ENCODE results near the gene TCP11L1. TPM values are rescaled to one million over a fixed set of nuclear protein-coding genes. Genes with fewer than 3 reads are reported as not detected.

TCP11L1 gene
- total RNA-seq, 1 donor from 2014 or later: 25.0 TPM

DNA sequence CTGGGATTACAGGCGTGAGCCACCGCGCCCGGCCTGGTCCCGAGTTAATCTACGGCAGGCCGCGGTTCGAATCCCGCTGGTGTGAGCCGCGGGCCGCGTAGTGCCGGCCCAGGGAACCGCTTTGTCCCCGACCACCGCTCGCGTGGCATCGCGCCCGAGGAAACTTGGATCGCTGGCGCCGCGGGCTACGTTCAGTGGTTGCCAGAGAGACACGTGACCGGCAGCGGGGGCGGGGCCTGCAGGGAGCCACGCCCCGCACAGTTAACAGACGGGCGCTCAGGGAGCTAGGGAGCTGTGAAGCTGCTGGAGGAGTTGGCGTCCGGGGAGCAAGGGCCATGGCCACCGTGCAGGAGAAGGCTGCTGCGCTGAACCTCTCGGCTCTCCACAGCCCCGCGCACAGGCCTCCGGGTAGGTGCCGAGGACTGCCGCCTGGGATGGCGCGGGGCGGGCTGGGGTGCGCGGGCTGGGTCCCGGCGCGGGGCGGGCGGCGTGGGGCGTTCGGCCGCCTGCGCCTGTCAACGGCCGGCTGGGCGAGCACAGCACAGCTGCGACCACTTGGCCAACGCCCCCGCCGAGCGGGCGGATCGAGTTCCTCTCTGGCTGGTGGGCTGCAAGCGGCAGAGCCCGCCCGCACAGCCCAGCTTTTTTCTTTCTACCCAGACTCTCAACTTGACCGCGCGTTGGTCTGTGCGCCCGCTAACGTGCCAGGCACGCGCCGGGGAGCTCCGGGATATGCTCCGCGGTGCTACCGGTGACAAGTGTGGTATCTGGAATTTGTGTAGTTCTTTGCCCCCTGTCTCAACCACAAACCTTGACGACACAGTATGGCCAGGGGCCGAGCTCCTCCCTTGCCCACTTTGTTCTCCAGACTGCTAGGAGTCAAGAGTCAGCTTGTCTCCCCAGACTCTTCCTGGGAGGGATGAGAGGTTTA, 23.5 kb upstream of the TCP11L1 start, which contains the start of gene DEPDC7:
Gene DEPDC7 (plus strand): TSS at position 258 of the 931 bp plus-strand sequence. CDS start 78 bp downstream, at position 336.
- no peaks in the 10 kb centered on the region for H3K36me3 Mint-ChIP-seq (ENCODE audit: low read depth)
- peak; percentile 82 for DNase-seq (ENCODE audit: low read depth, low spot score)
- H3K4me3 Mint-ChIP-seq: peak within 1 kb of the TSS; percentile 84
- peak within 1 kb of the TSS; percentile 17 for H3K27ac Mint-ChIP-seq (ENCODE audit: unreplicated experiment)
- TF ChIP-seq, protein P1, sequence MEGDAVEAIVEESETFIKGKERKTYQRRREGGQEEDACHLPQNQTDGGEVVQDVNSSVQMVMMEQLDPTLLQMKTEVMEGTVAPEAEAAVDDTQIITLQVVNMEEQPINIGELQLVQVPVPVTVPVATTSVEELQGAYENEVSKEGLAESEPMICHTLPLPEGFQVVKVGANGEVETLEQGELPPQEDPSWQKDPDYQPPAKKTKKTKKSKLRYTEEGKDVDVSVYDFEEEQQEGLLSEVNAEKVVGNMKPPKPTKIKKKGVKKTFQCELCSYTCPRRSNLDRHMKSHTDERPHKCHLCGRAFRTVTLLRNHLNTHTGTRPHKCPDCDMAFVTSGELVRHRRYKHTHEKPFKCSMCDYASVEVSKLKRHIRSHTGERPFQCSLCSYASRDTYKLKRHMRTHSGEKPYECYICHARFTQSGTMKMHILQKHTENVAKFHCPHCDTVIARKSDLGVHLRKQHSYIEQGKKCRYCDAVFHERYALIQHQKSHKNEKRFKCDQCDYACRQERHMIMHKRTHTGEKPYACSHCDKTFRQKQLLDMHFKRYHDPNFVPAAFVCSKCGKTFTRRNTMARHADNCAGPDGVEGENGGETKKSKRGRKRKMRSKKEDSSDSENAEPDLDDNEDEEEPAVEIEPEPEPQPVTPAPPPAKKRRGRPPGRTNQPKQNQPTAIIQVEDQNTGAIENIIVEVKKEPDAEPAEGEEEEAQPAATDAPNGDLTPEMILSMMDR (conservative IDR thresholded peaks at IDR 0.05): no peak
- peaks cover 3% of the 10 kb centered on the region for H3K9me3 Mint-ChIP-seq
- peaks cover 36% of the 10 kb centered on the region for H3K27me3 Mint-ChIP-seq (ENCODE audit: low read depth)
- H3K4me1 Mint-ChIP-seq: peaks cover 11% of the 10 kb centered on the region

DNA sequence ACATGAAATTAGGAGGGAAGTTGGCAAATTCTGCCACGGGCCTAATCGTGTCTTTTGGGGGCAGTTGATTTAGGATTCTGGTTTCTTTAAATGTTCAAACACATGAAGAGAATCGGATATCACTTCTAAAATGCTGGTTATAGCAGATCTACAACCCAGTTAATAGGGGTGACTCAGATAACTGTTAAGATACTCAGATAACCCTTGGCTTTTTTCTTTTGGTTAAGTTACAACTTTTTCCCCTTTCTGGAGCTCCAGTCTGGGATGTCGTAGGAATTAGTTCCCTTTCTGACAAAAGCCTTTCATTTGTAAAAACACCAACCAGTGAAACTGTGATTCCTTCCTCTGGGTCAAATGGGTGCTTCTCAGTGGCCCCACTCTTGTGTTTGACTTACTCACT, 22.7 kb upstream of the TCP11L1 start:
- H3K27ac Mint-ChIP-seq (ENCODE audit: unreplicated experiment): no peak overlapping the region
- peaks cover 3% of the 10 kb centered on the region for H3K9me3 Mint-ChIP-seq

DNA sequence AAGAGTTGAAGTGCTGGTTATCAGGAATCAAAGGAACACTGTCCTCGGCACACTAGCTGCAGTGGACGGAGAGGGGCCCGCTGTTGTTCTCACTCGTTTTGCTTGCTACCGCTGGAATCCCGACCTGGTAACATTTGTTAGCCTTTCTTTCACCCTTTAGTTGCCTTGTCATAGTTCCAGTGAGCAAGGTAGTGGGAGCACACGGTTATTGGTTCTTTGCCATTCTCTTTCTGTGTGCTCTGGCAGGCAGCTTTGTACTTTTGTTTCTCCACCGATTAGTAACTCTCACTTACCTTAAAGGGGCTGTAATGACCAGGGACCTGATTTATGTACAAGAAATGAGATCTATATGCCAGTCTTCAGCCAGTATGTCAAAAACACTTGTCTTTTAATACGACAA, 21.9 kb upstream of the TCP11L1 start:
- Mint-ChIP-seq H3K27me3 (ENCODE audit: low read depth) (peaks cover 36% of the 10 kb centered on the region), H3K36me3 (ENCODE audit: low read depth) (no peaks in the 10 kb centered on the region), H3K27ac (ENCODE audit: unreplicated experiment) (no peak overlapping the region), H3K9me3 (peaks cover 3% of the 10 kb centered on the region), H3K4me1 (peaks cover 11% of the 10 kb centered on the region), H3K4me3 (peak overlapping the region; percentile 83)
- TF ChIP-seq, protein P1 (conservative IDR thresholded peaks at IDR 0.05): no peak
- DNase-seq (ENCODE audit: low read depth, low spot score): no peak

More for the DNA sequence above, 22.7 kb upstream of the TCP11L1 start:
- peaks cover 11% of the 10 kb centered on the region for H3K4me1 Mint-ChIP-seq
- H3K27me3 Mint-ChIP-seq (ENCODE audit: low read depth): peaks cover 36% of the 10 kb centered on the region
- TF ChIP-seq, protein P1 (conservative IDR thresholded peaks at IDR 0.05): no peak
- no peak for DNase-seq (ENCODE audit: low read depth, low spot score)
- H3K36me3 Mint-ChIP-seq (ENCODE audit: low read depth): no peaks in the 10 kb centered on the region
- peak overlapping the region; percentile 83 for H3K4me3 Mint-ChIP-seq

DNA sequence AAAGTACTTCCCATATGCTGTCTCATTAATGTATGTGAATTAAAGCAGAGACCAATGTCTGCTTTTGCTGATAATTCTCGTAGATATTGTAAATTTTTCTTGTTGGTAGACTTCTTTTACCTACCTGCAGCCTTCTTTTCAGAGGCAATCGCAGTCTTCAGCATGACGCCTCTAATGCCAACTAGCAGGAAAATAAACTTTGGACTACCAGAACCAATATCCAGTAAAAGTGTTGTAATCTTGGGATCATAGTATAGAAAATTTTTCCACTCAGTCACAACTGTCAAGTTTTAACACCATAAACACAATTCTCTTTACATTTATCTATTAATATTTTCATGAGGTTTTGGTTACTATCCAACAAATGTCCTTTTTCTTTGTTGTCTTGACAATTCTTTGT, 21.4 kb upstream of the TCP11L1 start:
- peaks cover 3% of the 10 kb centered on the region for H3K9me3 Mint-ChIP-seq
- TF ChIP-seq, protein P1 (conservative IDR thresholded peaks at IDR 0.05): no peak
- peaks cover 11% of the 10 kb centered on the region for H3K4me1 Mint-ChIP-seq
- no peak overlapping the region for H3K27ac Mint-ChIP-seq (ENCODE audit: unreplicated experiment)
- H3K36me3 Mint-ChIP-seq (ENCODE audit: low read depth): no peaks in the 10 kb centered on the region
- peak overlapping the region; percentile 83 for H3K4me3 Mint-ChIP-seq
- H3K27me3 Mint-ChIP-seq (ENCODE audit: low read depth): peaks cover 36% of the 10 kb centered on the region
- DNase-seq (ENCODE audit: low read depth, low spot score): no peak

DNA sequence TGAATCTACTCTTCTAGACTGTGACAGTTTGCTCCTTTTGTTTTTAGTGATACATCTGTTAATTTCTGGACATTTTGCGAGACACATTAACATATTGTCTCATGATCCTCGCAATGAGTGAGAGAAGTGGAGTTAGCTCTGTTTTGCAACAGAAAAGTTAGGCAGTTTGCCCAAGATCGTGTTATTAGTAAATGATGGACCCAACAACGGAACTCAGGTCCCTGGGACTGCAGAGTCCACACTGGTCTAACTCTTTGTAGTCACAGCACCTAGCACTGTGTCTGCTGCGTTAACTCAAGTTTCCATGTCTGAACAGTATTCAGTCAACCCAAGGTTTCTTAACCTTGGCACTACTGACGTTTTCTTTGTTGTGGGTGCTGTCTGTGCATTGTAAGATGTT, 20.5 kb upstream of the TCP11L1 start:
- TF ChIP-seq, protein P1 (conservative IDR thresholded peaks at IDR 0.05): no peak
- no peak for DNase-seq (ENCODE audit: low read depth, low spot score)
- H3K36me3 Mint-ChIP-seq (ENCODE audit: low read depth): no peaks in the 10 kb centered on the region
- peaks cover 3% of the 10 kb centered on the region for H3K9me3 Mint-ChIP-seq
- H3K4me1 Mint-ChIP-seq: peaks cover 11% of the 10 kb centered on the region
- H3K27ac Mint-ChIP-seq (ENCODE audit: unreplicated experiment): no peak overlapping the region
- peaks cover 36% of the 10 kb centered on the region for H3K27me3 Mint-ChIP-seq (ENCODE audit: low read depth)
- no peak overlapping the region for H3K4me3 Mint-ChIP-seq
